Measurements from ENCODE around the gene CREBRF.
"Not testable (repeated sequence)": the region's sequence is repeated elsewhere in the genome, so short reads cannot be mapped to it uniquely, and the experiment has no call there.

CREBRF gene

GRCh38 chr5:173055983-173056782 is at the start of gene CREBRF:
Gene CREBRF, plus strand, starts transcription at chr5:173056352. Its CDS starts 24,424 bp downstream, at chr5:173080776.
- DNase-seq (ENCODE audit: low read depth in 2 of 2): peak; percentile 94

GRCh38 chr5:173010021-173010420 is 46.1 kb upstream of the CREBRF start:
- DNase-seq (ENCODE audit: low read depth in 2 of 2): no peak

DNA sequence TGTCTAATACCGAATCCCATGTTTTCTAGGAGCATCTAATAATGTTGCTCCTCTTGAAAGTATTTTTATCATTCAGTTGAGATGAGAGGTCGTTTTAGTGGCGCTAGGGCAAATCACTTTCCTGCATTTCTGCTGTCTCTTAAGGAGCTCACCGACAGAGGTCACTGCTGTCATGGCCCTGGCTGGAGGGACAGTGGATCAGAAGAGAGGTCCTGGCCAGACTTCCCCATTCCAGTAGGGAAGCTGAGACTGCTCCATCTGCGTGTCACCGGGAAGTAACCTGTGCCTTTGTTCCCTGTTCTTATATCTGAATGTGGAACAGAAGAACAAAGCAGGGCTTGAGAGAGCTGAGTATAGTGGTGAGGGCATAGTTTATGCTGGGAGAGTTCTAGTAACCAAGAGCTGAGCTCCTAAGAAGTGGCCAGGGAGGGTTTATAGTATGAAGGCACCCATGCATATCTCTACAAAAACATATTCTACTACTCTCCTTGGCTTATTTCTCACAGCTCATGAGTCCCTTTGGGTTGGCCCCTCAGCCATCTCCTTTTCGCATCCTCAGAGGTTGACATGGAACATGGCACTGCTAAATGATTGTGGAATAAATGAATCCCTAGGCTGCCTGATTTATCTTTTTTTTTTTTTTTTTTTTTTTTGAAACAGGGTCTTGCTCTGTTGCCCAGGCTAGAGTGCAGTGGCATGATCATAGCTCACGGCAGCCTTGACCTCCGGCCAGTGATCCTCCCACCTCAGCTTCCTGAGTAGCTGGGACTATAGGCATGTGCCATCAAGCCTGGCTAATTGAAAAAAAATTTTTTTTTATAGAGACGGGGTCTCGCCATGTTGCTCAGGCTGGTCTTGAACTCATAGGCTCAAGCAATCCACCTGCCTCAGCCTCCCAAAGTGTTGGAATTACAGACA is 45.3 kb upstream of the CREBRF start:
- no peak for DNase-seq (ENCODE audit: low read depth in 2 of 2)

DNA sequence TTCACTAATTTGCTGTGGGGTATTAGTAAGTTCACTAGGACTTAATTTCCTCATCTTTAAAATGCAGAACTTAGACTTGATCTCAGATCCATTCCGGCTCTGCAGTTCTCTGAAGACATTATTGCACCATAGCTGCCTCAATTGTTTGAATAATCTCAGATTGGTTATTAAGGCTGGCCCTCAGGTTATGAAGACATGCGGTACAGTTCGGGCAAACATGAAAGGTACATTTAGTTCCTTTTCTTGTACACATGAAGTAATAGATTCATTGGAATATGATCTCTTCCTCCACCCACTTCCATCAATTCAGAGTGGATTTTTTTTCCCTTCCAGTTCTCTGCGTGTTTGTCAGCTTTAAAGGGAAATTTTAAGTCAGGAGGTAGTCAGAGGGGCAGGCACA is 44.6 kb upstream of the CREBRF start:
- DNase-seq (ENCODE audit: low read depth in 2 of 2): no peak

DNA sequence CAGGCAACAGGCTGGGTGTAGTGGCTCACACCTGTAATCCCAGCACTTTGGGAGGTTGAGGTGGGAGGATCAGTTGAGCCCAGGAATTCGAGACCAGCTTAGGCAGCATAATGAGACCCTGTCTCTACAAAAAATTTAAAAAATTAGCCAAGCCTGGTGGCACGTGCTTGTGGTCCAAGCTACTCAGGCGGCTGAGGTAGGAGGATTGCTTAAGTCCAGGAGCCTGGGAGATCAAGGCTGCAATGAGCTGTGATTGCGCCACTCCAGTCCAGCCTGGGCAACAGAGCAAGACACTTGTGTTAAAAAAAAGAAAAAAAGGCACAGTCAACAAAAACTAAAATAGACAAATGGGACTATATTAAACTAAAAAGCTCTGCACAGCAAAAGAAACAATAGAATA is 43.3 kb upstream of the CREBRF start:
- no peak for DNase-seq (ENCODE audit: low read depth in 2 of 2)

DNA sequence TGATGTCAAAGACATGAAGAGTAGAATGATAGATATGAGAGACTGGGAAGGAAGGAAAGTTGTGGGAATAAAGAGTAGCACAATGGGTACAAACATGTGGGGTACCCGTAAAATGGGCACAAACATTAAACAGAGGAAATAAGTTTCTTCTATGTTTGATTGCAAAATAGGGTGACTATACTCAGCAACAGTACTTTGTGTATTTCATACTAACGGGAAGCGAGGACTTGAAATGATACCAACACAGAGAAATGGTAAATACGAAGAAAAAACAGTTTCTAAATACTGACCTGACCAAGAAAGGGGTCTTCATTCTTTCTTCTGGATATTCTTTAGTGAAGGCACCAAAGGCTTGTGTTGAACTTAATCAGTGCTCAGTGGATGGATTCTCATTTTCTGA is 41.5 kb upstream of the CREBRF start:
- no peak for DNase-seq (ENCODE audit: low read depth in 2 of 2)

DNA sequence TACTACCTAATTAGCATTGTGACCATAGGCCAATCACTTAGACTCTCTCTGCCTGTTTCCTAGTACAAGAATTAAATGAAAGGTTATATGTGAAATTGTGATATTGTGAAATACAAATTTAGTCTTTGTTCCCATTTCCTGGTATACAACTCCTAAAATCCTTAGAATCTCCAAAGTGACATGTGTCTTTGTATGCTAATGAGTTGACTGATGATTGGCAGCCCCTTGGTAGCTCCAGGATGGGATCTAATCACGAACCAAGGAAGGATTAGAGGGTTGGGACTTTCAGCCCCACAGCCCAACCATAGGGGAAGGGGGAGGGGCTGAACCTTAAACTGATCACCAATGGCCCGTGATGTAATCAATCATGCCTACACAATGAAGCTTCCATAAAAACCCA is 41.0 kb upstream of the CREBRF start:
- no peak for DNase-seq (ENCODE audit: low read depth in 2 of 2)

- DNase-seq (ENCODE audit: low read depth in 2 of 2): no peak
Observed at GRCh38 chr5:173015598-173016455, 40.3 kb upstream of the CREBRF start.

GRCh38 chr5:173016598-173017046 is 39.5 kb upstream of the CREBRF start:
- no peak for DNase-seq (ENCODE audit: low read depth in 2 of 2)

- DNase-seq (ENCODE audit: low read depth in 2 of 2): not testable (repeated sequence)
Observed at GRCh38 chr5:173017087-173017486, 39.1 kb upstream of the CREBRF start.

GRCh38 chr5:173018358-173018757 is 37.8 kb upstream of the CREBRF start:
- no peak for DNase-seq (ENCODE audit: low read depth in 2 of 2)

DNA sequence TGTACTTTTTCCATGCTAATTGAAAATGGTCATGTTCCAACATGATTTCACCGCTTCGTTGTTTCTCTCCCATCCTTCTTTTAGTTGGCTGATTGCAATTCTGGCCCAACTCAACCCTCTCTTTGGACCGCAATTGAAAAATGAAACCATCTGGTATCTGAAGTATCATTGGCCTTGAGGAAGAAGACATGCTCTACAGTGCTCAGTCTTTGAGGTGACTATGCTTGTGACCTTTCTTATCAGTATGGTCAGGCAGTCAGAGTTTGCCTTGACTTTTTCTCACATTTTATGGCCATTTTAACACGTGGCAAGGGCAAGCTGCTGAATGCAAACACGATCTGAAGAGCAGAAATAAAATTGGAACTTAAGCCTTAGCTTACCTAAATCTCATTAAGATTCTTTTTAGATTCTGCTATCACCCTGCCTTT is 36.0 kb upstream of the CREBRF start:
- DNase-seq (ENCODE audit: low read depth in 2 of 2): no peak

DNA sequence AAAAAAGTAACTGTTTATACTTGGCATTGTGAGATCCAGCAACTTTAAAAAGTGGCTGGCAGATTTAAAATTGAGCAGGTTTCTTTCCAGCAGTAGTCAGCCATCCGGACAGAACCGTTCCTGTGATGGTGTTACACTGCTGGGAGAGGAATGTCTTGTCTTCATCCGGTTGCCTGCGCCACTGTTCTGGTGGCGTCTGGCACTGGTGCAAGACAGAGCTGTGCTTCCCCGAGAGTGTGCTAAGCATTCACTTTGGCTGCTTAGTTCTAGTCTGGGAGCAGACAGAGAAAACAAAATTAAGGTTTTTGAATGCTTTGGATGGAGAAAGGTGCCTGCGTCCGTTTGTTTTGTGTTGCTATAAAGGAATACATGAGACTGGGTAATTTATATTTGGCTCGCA is 35.5 kb upstream of the CREBRF start:
- DNase-seq (ENCODE audit: low read depth in 2 of 2): no peak

GRCh38 chr5:173025651-173026050 is 30.5 kb upstream of the CREBRF start:
- no peak for DNase-seq (ENCODE audit: low read depth in 2 of 2)

DNA sequence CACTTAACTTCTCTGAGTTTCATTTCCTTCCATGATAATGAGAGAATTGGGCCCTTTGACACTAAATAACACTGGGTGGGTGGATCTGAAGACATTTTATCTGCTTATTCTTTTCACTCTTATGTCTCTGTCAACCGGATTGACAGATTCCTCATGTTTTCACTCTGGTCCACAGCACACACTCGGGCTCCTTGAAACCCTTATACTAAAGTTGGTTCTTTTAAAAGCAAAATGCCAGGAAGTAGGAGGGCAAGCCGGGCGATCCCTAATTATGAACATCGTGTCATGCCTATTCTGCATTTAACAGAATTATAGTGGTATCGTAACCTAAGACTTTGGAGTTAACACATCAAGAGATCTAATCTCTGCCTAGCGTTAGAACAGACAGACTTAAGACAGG is 28.2 kb upstream of the CREBRF start:
- DNase-seq (ENCODE audit: low read depth in 2 of 2): no peak

- DNase-seq (ENCODE audit: low read depth in 2 of 2): no peak
Observed at GRCh38 chr5:173028811-173029327, 27.3 kb upstream of the CREBRF start.

DNA sequence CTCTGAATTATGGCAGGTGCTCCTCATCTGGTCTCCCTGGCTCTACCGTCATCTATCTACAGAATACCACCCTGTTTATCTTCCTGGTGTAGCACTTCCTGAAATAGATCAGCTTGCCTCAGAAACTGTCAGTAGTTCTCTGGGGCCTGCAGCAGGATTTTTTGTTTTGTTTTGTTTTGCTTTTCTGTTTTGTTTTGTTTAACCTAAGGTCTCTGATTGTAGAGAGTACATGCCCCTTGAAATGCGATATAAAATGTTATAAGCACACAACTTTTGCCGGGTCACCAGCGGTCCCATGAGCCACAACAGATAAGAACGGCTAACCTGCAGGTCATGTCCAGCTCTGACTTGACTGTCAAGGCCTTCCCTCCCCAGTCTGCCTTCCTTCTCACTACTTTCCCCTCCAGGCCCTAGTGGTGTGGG is 26.6 kb upstream of the CREBRF start:
- no peak for DNase-seq (ENCODE audit: low read depth in 2 of 2)

GRCh38 chr5:173032096-173032495 is 24.1 kb upstream of the CREBRF start:
- not testable (repeated sequence) for DNase-seq (ENCODE audit: low read depth in 2 of 2)

- no peak for DNase-seq (ENCODE audit: low read depth in 2 of 2)
Observed at GRCh38 chr5:173032730-173033129, 23.4 kb upstream of the CREBRF start.

DNA sequence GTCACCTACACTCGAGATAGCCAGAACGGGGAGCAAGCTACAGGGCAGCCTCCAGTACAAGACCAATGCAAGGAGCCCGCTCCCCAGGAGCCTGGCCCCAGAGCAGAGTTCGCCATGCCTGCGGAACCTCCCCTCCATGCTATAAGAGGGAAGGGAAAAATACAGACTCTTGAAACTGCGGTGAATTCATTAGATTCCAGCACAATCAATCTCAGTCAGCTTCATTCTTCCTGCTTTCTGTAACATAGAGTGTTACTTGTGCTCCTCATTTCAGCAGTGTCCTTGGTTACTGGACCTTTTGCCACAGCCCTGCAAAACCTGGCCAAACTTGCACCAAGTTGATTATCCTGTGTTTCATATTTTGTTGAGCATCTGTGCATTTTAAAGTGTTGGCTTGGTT is 22.2 kb upstream of the CREBRF start:
- no peak for DNase-seq (ENCODE audit: low read depth in 2 of 2)

- DNase-seq (ENCODE audit: low read depth in 2 of 2): peak in 1 of 2 donors; percentile 15
Observed at GRCh38 chr5:173035904-173036707, 20.0 kb upstream of the CREBRF start.
